CD4-positive, alpha-beta T cell (primary cell): Measurements from ENCODE around the gene CFAP99. TPM values are rescaled to one million over a fixed set of nuclear protein-coding genes. Genes with fewer than 3 reads are reported as not detected.
"Not testable (repeated sequence)": the region's sequence is repeated elsewhere in the genome, so short reads cannot be mapped to it uniquely, and the experiment has no call there.

Experiments
- ATAC-seq: fragments of 200-7000 bp; cut with Tn5 transposase; one replicate; pipeline ENCODE4 v1.10.0; 2022; ENCODE audit warnings: mild to moderate bottlenecking; ENCODE audit not compliant: poor library complexity
- CTCF ChIA-PET: fragments of 350-600 bp; sonication (Branson Sonifier 250); formaldehyde crosslinking; loops from one replicate; lab custom pipeline; 2021; ENCODE audit warnings: antibody characterized with exemption, inconsistent platforms; lab: Charles Lee
- POLR2A ChIA-PET: fragments of 350-600 bp; sonication (Branson Sonifier 250); formaldehyde crosslinking; loops from one replicate; lab custom pipeline; 2021; ENCODE audit warnings: antibody characterized with exemption, inconsistent platforms; lab: Charles Lee
- DNase-seq, 14 experiments: peaks; one replicate each; pipeline ENCODE4 v3.0.0-alpha.2; 2013 to 2020; ENCODE audit warnings: mixed read lengths in 2 of 14
- H3K27ac ChIP-seq, 2 donors: one replicate each; pipeline versions ENCODE4 v1.5.1 to v1.7.0; 2013; ENCODE audit warnings: low read length in 2 of 2, low read depth in 1 of 2, mild to moderate bottlenecking in 1 of 2
- H3K27me3 ChIP-seq, 2 experiments: 1 replicate in 1 of 2; 2 replicates in 1 of 2; pipeline versions ENCODE4 v1.6.1 to v1.7.0; 2013; ENCODE audit warnings: low read length in 2 of 2, control low read depth in 1 of 2, mild to moderate bottlenecking in 1 of 2, moderate library complexity in 1 of 2; ENCODE audit not compliant: insufficient read depth in 2 of 2, control insufficient read depth in 1 of 2
- H3K36me3 ChIP-seq: one replicate; pipeline ENCODE4 v1.6.1; 2013; ENCODE audit warnings: low read length, control low read depth; ENCODE audit not compliant: insufficient read depth
- H3K4me1 ChIP-seq: one replicate; pipeline ENCODE4 v1.6.1; 2013; ENCODE audit warnings: low read length, control low read depth; ENCODE audit not compliant: insufficient read depth
- H3K4me3 ChIP-seq: one replicate; pipeline ENCODE4 v1.5.1; 2013; ENCODE audit warnings: mild to moderate bottlenecking, low read length, moderate library complexity
- H3K9me3 ChIP-seq, 2 experiments: 1 replicate in 1 of 2; 2 replicates in 1 of 2; pipeline versions ENCODE4 v1.6.1 to v1.7.0; 2013; ENCODE audit warnings: low read length in 2 of 2, mild to moderate bottlenecking in 2 of 2, control low read depth in 1 of 2, moderate library complexity in 1 of 2; ENCODE audit not compliant: control insufficient read depth in 1 of 2, insufficient read depth in 1 of 2
- H3K27ac Mint-ChIP-seq: one replicate; pipeline ENCODE4 v1.8.0; 2020; ENCODE audit warnings: mixed read lengths
- H3K27me3 Mint-ChIP-seq: one replicate; pipeline ENCODE4 v1.8.0; 2021; ENCODE audit warnings: mixed read lengths
- H3K36me3 Mint-ChIP-seq: one replicate; pipeline ENCODE4 v1.8.0; 2021; ENCODE audit warnings: low read depth, mixed read lengths
- H3K4me1 Mint-ChIP-seq: one replicate; pipeline ENCODE4 v1.8.0; 2021; ENCODE audit warnings: low read depth, mixed read lengths
- H3K4me3 Mint-ChIP-seq: one replicate; pipeline ENCODE4 v1.8.0; 2020; ENCODE audit warnings: mild to moderate bottlenecking, mixed read lengths
- H3K9me3 Mint-ChIP-seq: one replicate; pipeline ENCODE4 v1.8.0; 2020; ENCODE audit warnings: mixed read lengths
- CTCF ChIP-seq: fragments of 200-600 bp; IDR thresholded peaks from one replicate; pipeline ENCODE4 v1.8.0; 2022; ENCODE audit warnings: antibody characterized with exemption, mild to moderate bottlenecking
- intact Hi-C, 2 experiments: fragments of 100-400 bp; cut with DNase I in 1 of 2; cut with micrococcal nuclease in 1 of 2; formaldehyde crosslinking; loops; one replicate each; pipeline versions ENCODE4 v1.15.1 to v1.9.0; 2023 to 2025; cut with DNase I, micrococcal nuclease
- total RNA-seq, 174 experiments: library from RNA in 2 of 174; stranded (reverse) in 2 of 174; gene quantifications; one replicate each; pipeline ENCODE4 v1.2.3 and lab custom pipeline; 2021 to 2026

CFAP99 gene
- total RNA-seq, 2 experiments from 2014 or later: 0.17 TPM; not detected in 1

GRCh38 chr4:2427383-2428334 lies 8.9 kb downstream of the CFAP99 start:
- no peak for TF ChIP-seq CTCF
- Histone ChIP-seq H3K27me3 (no peaks in the 10 kb centered on the region), H3K9me3 (no peaks in the 10 kb centered on the region), H3K27ac (no peak overlapping the region), H3K36me3 (no peaks in the 10 kb centered on the region), H3K4me3 (no peak overlapping the region), H3K4me1 (no peaks in the 10 kb centered on the region)
- H3K4me1 Mint-ChIP-seq: no peaks in the 10 kb centered on the region
- POLR2A ChIA-PET: interaction anchor here (0.6 kb wide), 1 partner anchor 37 kb away, joined by 3 read pairs; no protein-coding TSS in a partner anchor
- intact Hi-C loops: no loop called here
- H3K9me3 Mint-ChIP-seq: no peaks in the 10 kb centered on the region
- peaks cover 10% of the 10 kb centered on the region for H3K27me3 Mint-ChIP-seq
- CTCF ChIA-PET: interaction anchor here (1.1 to 1.2 kb wide), 2 partner anchors 9 to 14 kb away, joined by 3 read pairs; partner anchors contain the start of genes CFAP99 and ZFYVE28
- DNase-seq: no peak
- no peak for ATAC-seq
- no peaks in the 10 kb centered on the region for H3K36me3 Mint-ChIP-seq
- H3K4me3 Mint-ChIP-seq: no peak overlapping the region
- H3K27ac Mint-ChIP-seq: no peak overlapping the region

- Mint-ChIP-seq H3K4me3 (no peak overlapping the region), H3K9me3 (no peaks in the 10 kb centered on the region), H3K4me1 (no peaks in the 10 kb centered on the region), H3K36me3 (no peaks in the 10 kb centered on the region), H3K27ac (no peak overlapping the region), H3K27me3 (peaks cover 10% of the 10 kb centered on the region)
- CTCF ChIA-PET: no interaction called here
- Histone ChIP-seq H3K9me3 (no peaks in the 10 kb centered on the region), H3K4me1 (no peaks in the 10 kb centered on the region), H3K27ac (no peak overlapping the region), H3K4me3 (no peak overlapping the region), H3K36me3 (no peaks in the 10 kb centered on the region), H3K27me3 (no peaks in the 10 kb centered on the region)
- intact Hi-C loops: no loop called here
- POLR2A ChIA-PET: interaction anchor here (0.6 kb wide), 1 partner anchor 36 kb away, joined by 3 read pairs; no protein-coding TSS in a partner anchor
- ATAC-seq (no peak), DNase-seq (no peak)
- no peak for TF ChIP-seq CTCF
Observed at GRCh38 chr4:2428496-2429213, 9.9 kb downstream of the CFAP99 start.

GRCh38 chr4:2429945-2430757 lies 11.4 kb downstream of the CFAP99 start:
- H3K36me3 ChIP-seq, intact Hi-C loops, H3K9me3 ChIP-seq, H3K36me3 Mint-ChIP-seq, H3K9me3 Mint-ChIP-seq, H3K27me3 ChIP-seq, H3K4me1 Mint-ChIP-seq, H3K4me3 Mint-ChIP-seq, POLR2A ChIA-PET, H3K4me3 ChIP-seq, ATAC-seq, H3K27me3 Mint-ChIP-seq, H3K27ac ChIP-seq, H3K27ac Mint-ChIP-seq, CTCF ChIA-PET, H3K4me1 ChIP-seq, DNase-seq: not testable (repeated sequence)
